ENCODE results near the gene KIF21B.
"Not testable (repeated sequence)": the region's sequence is repeated elsewhere in the genome, so short reads cannot be mapped to it uniquely, and the experiment has no call there.

The KIF21B gene

DNA sequence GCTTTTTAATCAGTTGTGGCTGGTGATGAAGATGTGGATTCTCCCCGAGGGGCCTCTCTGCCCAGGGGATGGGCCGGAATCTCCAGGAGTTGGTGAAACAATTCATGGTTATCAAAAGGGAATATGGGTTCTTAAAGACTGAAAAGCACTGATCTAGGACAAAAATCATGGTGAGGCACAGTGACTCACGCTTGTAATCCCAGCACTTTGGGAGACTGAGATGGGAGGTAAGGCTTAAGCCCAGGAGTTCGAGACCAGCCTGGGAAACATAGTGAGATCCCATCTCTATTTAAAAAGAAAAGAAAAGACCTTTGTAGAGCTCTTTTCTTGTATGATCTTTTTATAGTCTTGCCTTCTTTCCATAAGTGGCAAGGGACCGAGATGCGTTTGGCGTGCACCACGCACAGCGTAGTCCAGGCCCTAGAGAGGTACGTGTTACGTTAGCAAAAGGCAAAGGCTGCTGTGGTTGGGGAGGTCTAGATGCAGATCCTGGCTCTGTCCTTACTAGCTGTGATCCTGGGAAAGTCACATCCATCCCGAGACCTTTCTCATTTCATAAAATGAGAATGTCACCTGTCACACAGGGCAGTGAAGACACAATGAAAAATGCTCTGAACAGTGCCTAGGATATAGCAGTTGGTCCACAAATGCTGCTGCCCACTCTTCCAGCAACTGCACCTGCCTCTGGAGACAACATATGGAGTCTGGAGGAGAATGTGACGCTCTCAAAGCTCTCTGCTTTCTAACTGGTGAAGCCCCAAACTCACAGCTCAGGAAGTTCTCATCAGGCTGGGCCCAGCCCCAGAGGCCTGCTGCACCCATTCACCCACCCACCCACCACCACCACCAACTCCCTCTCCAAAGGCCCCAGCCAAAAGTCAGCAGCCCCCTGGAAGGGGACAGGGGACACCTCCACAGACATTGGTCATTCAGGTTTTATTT is 54.8 kb downstream of the KIF21B start:
- DNase-seq, result no peak

DNA sequence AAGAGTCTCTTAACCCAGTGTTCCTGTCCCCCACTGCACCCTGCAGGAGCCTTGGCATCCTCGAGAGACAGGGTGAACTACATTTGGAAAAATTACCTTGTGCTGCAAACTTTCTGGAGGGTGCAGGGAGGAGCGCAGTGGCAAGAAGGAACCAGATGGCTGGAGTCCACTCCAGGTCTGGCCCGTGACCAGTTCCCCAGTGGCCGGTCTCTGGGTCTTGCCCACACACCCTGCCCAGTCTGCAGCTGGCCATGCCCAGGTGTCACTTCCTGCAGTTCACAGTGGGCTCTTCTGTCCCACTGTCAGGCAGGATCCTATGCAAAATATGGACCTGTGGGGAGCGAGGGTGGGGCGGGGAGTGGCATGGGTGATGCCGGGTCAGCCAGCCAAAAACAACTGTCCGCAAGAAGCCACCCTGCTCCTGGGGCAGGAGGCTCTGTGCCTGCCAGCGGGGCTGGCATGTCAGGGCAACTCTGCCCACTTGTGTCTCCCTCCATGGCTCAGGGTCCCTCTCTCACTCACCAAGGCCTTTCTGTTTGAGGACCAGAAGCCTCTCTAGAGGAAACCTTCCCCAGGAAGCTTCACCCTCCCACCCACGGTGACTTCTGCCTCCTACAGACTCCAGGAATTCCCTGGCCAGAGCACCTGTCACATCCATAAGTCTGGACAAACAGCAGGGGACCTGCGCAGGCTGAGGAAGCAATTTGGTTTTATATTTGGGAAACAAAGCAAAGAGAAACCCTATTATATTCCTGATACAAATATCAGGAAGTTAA is 55.6 kb downstream of the KIF21B start:
- no peak for DNase-seq

DNA sequence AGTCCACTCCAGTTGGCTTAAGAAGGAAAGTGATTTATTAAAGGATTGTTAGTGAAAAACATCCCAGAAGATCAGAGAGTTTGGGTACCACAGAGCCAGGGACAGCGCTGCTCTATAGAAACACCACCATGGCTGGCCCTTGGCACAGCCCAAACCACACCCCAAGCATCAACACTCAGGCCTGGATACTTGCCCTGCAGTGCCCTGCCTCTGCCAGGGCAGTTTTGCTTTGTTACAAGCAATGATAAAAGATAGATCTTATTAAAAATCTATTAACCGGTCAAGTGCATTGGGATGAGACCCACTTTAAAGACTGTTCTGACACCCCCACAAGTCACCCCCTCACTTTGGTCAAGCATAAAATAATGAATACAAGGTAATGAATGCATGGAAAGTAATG is 56.6 kb downstream of the KIF21B start:
- no peak for DNase-seq

DNA sequence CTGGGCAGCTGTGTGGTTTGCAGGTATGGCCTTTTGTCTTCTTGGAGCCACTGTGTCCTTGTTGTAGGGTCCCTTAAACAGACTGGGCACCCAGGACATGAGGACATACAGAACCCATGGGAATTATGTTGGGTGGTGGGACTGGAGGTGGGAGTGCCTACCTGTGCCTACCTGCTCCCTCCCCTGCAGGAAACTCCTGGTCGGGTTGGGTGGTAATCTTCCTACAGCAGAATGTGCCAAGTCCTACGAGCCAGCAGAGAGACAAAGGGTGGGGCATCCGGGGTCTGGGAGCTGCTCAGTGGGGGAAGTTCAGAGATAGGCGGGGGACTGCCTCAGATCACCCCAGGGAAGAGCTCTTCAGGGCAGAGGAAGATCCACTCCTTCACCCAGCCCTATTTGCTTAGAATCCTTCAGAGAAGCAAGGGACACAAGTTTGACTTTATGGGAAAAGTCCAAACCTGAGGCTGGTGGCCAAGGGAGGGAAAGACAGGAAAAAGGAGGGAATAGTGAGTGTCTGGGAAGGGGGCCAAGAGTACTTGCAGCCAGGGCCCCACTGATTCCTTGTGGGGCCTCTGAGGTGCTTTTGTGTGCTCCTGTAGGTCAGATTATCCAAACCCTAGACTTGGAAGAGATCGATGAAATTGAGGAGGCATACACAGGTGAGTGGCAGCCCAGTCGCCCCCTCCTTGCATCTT is 58.3 kb downstream of the KIF21B start:
- no peak for DNase-seq

DNA sequence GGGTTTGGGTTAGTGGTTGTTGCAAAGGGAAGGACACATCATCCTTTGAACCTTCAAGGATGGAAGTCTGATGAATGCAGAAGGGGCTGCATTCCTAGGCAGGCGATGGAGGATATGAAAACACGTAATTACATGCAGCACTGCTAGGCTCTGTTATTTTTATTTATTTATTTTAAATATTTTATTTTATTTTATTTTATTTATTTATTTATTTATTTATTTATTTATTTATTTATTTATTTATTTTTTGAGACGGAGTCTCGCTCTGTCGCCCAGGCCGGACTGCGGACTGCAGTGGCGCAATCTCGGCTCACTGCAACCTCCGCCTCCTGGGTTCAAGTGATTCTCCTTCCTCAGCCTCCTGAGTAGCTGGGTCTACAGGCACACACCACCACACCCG is 59.6 kb downstream of the KIF21B start:
- not testable (repeated sequence) for DNase-seq

DNA sequence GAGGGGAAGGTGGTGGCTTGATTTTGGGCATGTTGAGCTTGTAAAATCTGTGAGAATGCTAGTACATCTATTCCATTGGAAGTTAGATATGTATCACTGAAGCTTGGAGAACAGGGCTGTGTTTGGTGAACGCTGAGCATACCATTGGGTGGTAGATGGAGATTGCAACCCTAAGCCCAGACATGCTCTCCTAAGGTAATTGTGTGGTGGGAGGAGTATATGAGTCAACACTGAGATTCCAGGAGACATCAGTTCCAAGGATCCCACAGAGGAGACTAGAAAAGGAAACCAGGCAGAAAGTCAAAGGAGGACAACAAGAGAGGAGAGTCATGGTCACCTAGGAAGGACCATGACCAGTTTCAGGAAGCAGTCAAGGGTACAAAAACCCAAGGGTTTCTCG is 60.4 kb downstream of the KIF21B start:
- no peak for DNase-seq

DNA sequence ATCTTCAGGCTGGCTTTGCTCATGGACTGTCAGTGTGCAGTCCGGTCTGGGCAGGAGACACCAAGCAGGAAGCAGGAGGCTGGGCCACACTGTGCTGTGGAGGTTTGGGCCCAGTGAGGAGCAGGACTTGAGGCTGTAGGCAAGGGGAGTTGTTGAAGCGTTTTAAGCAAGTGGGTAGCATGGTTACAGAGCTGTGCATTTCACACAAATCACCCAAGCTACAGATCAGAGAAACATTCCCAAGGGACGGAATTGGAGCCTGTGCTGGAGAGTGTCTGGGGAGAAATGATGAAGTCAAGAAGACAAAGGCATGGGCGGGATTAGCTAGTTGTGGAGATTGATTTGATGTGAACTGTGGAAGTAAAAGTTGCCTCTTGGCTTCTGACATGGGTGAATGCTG is 60.9 kb downstream of the KIF21B start:
- DNase-seq, result peak in 1 of 2 experiments; percentile 3

DNA sequence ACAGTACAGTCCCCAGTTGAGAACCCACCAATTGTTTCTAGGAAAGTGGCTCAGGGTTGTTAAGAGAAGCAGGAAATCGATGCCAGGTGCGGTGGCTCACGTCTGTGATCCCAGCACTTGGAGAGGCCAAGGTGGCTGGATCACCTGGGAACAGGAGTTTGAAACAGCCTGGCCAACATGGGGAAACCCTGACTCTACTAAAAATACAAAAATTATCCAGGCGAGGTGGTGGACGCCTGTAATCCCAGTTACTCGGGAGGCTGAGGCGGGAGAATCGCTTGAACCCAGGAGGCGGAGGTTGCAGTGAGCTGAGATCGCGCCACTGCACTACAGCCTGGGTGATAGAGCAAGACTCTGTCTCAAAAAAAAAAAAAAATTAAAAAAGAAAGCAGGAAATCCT is 61.4 kb downstream of the KIF21B start:
- not testable (repeated sequence) for DNase-seq

DNA sequence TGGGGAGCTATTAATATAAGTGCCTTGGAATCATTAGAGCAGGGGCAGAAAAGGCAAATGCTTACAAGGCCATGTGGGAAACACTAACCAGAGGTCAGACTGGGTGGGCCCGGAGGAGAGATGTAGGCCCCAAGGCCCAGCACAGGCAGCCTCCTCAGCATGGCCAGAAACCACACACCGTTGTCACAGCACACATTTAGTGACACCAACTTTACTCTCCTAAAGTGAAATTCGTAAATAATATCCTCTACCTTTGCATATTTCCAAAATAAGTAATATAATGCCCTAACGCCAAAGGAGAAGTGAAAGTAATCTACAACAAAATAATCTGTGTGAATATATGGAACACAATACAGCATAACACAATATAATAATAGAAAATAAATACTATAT is 62.6 kb downstream of the KIF21B start:
- DNase-seq, result no peak

DNA sequence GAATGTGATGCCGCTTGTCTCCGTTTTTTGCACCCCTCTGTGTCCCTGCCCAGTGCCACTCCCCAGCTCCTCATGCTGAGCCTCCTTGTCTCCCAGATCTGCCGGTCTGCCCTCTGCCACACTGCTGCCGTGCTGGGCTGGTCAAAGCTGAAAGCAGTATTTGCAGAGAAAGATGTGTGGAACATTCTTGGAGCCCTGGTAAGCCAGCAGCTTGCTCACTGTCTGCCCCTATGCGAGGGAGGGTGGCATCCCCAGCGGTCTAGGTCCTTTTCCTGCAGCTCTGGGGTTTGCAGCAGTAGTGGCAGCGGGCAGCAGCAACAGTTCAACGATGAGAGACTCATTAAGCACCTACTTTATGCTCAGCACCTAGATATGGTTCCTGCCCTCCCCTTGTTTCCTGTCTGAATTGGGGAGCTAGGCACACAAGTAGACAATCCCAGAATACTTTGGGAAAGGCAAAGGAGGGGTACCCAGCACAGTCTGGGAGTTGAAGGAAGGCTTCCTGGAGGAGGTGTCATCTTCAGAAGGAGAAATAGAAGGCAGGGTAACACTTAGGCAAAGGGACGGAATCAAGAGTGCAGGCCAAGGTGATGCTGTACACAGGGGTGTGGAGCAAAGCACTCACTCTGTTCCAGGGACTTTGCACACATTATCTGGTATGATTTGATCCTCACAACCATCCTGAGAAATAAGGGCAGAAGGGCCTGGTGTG is 63.1 kb downstream of the KIF21B start:
- no peak for DNase-seq

DNA sequence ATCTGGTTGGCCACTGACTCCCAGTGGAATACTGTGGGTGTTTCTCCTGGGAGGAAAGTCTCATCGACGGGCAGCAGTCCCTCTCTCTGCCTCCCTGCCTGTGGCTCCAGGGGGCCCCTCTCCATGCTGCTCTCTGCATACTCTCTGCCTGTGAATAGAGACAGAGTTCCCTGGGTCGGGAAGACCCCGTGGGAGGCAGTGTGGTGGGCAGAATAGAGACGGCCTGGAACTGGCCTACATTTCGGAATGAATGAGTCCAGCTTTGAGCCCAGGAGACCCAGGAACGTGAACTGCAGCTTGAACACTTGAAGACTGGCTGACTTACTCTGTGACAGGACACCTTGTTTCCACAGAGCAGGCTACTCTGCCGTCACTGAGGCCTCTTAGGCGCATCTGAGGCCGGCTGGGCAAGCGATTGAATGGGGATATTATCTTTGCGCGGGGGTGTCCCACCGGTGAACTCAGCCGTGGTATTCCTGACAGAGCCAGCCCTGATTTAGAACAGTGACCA is 64.0 kb downstream of the KIF21B start:
- DNase-seq, result no peak

DNA sequence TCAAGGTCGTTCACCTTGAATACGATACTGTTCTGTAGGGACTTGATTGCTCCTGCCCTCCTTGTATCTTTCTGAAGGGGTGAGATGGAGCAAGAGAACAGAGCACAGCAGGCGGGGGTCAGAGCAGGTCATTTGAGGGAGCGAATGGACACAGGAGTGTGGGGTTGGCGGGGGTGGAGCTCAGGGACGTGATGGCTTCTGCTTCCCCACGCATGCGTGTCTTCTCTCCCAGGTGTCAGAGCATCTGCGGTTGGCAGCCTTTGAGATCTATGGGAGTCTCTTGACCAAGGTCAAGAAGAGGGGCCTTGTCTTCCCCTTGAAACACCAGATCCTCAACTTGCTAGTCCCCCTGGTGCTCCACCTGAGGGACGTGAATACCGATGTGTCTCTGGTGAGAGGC is 64.9 kb downstream of the KIF21B start:
- DNase-seq, result no peak

DNA sequence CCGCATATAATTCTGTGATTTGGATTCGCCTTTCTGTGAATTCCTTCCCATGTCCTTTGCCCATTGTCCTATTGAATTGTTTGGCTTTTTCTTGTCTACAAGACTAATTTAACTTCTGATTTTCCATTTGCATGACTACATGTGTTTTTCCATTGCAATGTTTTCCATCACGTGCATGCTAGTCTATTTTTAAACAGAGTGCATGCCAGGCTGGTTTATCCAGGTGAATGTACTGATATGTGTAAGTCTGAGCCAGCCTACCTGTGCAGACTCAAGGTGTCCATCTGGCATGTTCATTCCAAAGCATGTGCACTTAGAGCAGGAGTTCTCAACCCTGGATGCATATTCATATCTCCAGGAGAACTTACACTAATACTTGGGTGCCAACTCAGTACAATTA is 69.1 kb downstream of the KIF21B start:
- DNase-seq, result no peak

DNA sequence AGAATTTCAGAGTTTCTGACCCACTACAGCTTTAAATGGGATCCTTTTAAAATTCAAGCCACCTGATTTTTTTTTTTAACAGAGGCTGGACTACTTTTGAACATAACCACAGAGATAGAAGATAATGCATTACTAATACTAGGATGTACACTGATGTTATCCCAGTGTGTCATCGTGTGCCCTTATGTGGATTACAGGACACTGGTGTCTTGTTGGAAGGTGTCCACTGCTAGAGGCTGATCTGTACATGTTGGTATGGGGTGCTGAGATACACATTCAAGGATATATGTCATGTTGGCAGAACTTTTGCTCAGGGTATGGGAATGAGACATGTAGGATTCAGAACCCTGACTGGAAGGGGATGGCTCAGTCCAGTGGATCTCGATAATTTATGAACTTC is 72.5 kb downstream of the KIF21B start:
- DNase-seq, result no peak

DNA sequence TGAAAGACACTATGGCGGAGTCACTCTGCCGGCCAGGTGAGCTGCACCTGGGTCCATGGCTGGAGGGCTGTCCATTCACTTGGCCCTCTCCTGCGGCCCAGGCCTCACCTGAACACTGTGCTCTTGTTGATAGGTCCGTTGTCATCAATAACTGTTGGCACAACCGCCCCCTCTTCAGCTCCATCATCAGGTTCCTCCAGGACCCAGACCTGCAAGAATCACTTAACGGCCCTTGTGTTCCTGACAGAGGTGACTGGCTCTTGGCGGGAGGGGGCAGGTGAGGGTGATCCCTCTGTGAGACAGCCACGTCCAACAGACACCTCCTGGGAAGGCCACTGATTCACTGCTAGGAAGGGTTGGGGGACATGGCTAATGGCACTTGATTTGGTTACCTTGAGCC is 73.9 kb downstream of the KIF21B start:
- no peak for DNase-seq

DNA sequence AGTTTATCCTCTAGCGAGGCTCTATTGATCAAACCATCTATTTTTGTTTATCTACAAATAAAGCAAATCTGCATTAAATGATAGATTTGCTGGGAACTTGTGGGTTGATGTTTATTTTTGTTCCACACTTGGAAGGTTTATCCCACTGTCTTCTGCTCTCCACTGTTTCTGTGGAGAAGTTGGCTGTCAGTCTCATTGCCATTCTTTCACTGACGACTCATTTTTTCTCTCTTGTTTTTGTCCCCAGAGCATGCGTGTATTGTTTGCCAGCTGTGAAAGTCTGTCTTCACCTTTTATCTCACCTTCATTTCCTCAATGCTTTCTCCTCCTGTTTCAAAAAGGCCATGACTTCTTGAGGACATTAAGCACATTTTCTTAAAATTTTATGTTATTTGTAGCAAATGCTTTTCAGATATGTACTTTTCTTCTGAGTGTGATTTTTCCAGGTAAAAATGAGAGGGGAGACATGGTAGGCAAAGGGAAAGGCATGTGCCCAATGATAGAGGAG is 76.4 kb downstream of the KIF21B start:
- no peak for DNase-seq

DNA sequence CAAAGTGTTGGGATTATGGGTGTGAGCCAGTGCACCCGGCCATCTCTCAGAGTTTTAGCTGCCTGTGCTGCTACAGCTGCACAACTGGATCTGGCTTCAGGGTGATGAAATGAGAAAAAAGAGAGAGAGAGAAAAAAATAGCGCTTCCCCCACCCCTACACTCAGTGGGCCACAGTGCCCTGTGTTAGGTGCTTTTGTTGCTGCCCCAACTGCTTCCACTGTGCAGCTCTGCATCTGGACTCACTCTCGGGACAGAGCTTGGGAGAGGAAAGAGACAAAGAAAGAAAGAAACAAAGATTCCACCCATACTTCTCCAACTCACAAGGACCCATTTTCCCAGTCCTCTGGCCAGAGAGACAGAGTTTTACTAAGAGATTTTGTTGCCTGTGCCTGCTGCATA is 78.4 kb downstream of the KIF21B start:
- DNase-seq, result no peak

DNA sequence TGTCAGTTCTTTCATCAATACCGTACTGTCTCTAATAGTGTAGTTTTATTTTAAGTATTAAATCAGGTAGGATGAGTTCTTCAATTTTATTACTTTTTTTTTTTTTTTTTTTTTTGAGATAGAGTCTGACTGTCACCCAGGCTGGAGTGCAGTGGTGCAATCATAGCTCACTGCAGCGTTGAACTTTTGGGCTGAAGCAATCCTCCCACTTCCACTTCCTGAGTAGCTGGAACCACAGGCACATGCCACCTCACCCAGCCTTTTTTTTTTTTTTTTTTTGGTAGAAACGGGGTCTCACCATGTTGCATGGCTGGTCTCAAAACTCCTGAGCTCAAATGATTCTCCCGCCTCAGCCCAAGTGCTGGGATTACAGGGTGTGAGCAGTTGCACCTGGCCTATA is 84.6 kb downstream of the KIF21B start:
- no peak for DNase-seq

DNA sequence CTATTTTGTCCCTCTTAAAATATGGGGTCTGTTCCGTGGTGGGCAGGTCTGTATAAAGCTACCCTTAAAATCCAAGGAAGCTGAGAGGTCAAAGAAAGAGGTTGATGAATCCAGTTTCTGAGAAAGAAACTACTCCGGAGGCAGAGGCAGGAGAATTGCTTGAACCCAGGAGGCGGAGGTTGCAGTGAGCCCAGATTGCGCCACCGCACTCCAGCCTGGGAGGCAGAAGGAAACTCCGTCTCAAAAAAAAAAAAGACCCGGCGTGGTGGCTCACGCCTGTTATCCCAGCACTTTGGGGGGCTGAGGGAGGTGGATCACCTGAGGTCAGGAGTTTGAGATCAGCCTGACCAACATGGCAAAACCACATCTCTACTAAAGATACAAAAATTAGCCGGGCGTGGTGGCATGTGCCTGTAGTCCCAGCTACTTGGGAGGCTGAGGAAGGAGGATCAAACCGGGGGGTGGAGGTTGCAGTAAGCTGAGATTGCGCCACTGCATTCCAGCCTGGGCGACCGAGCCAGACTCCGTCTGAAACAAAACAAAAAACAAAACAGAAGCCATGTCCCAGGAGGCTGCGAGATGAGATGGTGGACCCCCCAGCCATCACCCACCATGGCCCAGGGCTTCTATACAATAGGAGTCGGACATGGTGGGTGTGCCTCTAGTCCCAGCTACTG is 88.1 kb downstream of the KIF21B start:
- DNase-seq, result not testable (repeated sequence)

DNA sequence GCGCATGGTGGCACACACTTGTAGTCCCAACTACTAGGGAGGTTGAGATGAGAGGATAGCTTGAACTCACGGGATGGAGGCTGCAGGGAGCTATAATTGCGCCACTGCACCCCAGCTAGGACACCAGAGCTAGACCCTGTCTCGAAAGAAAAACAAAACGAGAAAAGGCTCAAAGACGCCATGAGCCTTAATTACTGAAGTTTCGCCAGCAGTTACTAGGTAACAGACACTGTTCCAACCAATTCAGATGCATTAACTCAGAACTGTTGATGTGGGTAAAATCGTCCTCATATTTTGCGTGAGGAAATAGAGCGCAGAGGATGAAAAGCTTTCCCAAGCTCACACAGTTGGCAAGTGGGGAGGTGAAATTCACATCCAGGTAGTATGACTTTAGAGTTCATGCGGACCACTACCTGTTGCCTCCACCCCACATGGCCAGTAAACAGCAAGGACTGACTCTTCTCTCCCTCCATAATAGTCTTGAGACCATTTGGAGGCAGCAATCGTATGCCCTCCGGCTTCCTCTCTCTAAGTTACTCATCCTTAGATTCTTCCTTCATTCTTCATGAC is 88.8 kb downstream of the KIF21B start:
- no peak for DNase-seq

DNA sequence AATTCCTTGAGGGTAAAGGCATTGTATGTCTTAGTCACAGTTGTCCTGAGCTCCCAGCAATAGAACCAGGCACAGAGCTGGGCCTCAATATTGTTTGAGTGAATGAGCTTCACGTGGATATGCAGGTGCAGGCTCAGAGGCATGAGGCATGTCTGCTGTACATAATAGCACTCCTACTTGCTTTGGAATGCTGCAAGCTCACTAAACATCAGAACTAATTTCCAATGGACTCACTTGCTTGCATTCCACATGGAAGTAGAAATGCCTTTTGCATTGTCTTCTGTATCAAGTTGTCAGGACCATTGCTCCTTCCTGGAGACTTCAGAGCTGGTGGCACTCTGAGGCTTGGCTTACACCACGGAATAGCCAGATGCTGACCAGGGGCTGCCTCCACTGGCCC is 91.7 kb downstream of the KIF21B start:
- no peak for DNase-seq
